GM23338 (cell line): Measurements from ENCODE around the gene NCF4. TPM values are rescaled to one million over a fixed set of nuclear protein-coding genes. Genes with fewer than 3 reads are reported as not detected.

ENCODE experiments used
- ATAC-seq: fragments of 200-7000 bp; cut with Tn5 transposase; 3 replicates; pipeline ENCODE4 v1.9.1; 2020
- DNase-seq: peaks from one replicate; pipeline ENCODE4 v3.0.0-alpha.2; 2015; ENCODE audit warnings: low spot score
- H2AFZ ChIP-seq: fragments of 200-600 bp; sonication (generic); 2 replicates; pipeline ENCODE4 v1.8.0; 2016; ENCODE audit warnings: antibody characterized with exemption, mild to moderate bottlenecking, moderate library complexity
- H3F3A ChIP-seq: fragments of 200-600 bp; sonication (generic); replicated peaks from 2 replicates; pipeline ENCODE4 v1.8.0; 2017; ENCODE audit warnings: antibody characterized with exemption, mixed run types, low read depth
- H3K27ac ChIP-seq: fragments of 200-600 bp; sonication (generic); 2 replicates; pipeline ENCODE4 v1.6.1; 2016; ENCODE audit warnings: low read depth
- H3K27me3 ChIP-seq: fragments of 200-600 bp; sonication (generic); 2 replicates; pipeline ENCODE4 v1.8.0; 2016; ENCODE audit warnings: mild to moderate bottlenecking, mixed run types, moderate library complexity; ENCODE audit not compliant: insufficient read depth
- H3K36me3 ChIP-seq: fragments of 200-600 bp; sonication (generic); 2 replicates; pipeline ENCODE4 v1.8.0; 2016; ENCODE audit warnings: mild to moderate bottlenecking; ENCODE audit not compliant: insufficient read depth
- H3K4me1 ChIP-seq: fragments of 200-600 bp; sonication (generic); 2 replicates; pipeline ENCODE4 v1.8.0; 2016; ENCODE audit warnings: mild to moderate bottlenecking, moderate library complexity; ENCODE audit not compliant: insufficient read depth
- H3K4me2 ChIP-seq: fragments of 200-600 bp; sonication (generic); 2 replicates; pipeline ENCODE4 v1.7.1; 2017; ENCODE audit warnings: mixed run types
- H3K4me3 ChIP-seq: fragments of 200-600 bp; sonication (generic); 2 replicates; pipeline ENCODE4 v1.6.1; 2016; ENCODE audit warnings: mixed run types
- H3K79me2 ChIP-seq: fragments of 200-600 bp; sonication (generic); replicated peaks from 2 replicates; pipeline ENCODE4 v1.8.0; 2017; ENCODE audit warnings: mild to moderate bottlenecking; ENCODE audit not compliant: insufficient read depth
- H3K9me2 ChIP-seq: fragments of 200-600 bp; sonication (generic); 2 replicates; pipeline ENCODE4 v1.8.0; 2017; ENCODE audit not compliant: insufficient read depth
- H4K20me1 ChIP-seq: fragments of 200-600 bp; sonication (generic); replicated peaks from 2 replicates; pipeline ENCODE4 v1.8.0; 2017; ENCODE audit warnings: mild to moderate bottlenecking; ENCODE audit not compliant: insufficient read depth
- H3K27ac Mint-ChIP-seq: 2 replicates; pipeline ENCODE4 v1.8.0; 2020; ENCODE audit warnings: inconsistent platforms, mild to moderate bottlenecking, moderate library complexity, mixed read lengths
- H3K27me3 Mint-ChIP-seq: 3 replicates; pipeline ENCODE4 v1.8.0; 2022; ENCODE audit warnings: low read depth, mild to moderate bottlenecking, moderate library complexity, mixed read lengths, inconsistent platforms; ENCODE audit not compliant: insufficient read depth, poor library complexity
- H3K36me3 Mint-ChIP-seq: 3 replicates; pipeline ENCODE4 v1.8.0; 2021; ENCODE audit warnings: low read depth, mild to moderate bottlenecking, inconsistent platforms, moderate library complexity, mixed read lengths
- H3K4me1 Mint-ChIP-seq: 3 replicates; pipeline ENCODE4 v1.8.0; 2020; ENCODE audit warnings: mild to moderate bottlenecking, inconsistent platforms, mixed read lengths
- H3K4me3 Mint-ChIP-seq: 3 replicates; pipeline ENCODE4 v1.8.0; 2021; ENCODE audit warnings: moderate library complexity, mild to moderate bottlenecking, inconsistent platforms, mixed read lengths
- H3K9me3 Mint-ChIP-seq: 3 replicates; pipeline ENCODE4 v1.8.0; 2020; ENCODE audit warnings: moderate library complexity, mild to moderate bottlenecking, inconsistent platforms, mixed read lengths
- CREB1 ChIP-seq: fragments of 250-450 bp; sonication (Bioruptor Pico); IDR thresholded peaks from 2 replicates; pipeline ENCODE4 v1.5.0; 2020; ENCODE audit warnings: low read depth, mild to moderate bottlenecking, moderate library complexity
- EZH2 ChIP-seq: fragments of 200-600 bp; sonication (generic); IDR thresholded peaks from one replicate; pipeline ENCODE4 v1.8.0; 2017; ENCODE audit warnings: antibody characterized with exemption, mild to moderate bottlenecking, low read depth; ENCODE audit not compliant: unreplicated experiment
- EZH2phosphoT487 ChIP-seq: fragments of 200-600 bp; sonication (generic); IDR thresholded peaks from one replicate; pipeline ENCODE4 v1.8.1; 2018; ENCODE audit warnings: antibody characterized with exemption; ENCODE audit not compliant: unreplicated experiment
- JUNB ChIP-seq: IDR thresholded peaks from one replicate; pipeline ENCODE4 v1.6.1; 2016; ENCODE audit warnings: antibody characterized with exemption; ENCODE audit not compliant: unreplicated experiment
- NANOG ChIP-seq: IDR thresholded peaks from 2 replicates; pipeline ENCODE4 v1.6.1; 2016; ENCODE audit warnings: antibody characterized with exemption, borderline replicate concordance
- POLR2AphosphoS5 ChIP-seq: IDR thresholded peaks from 2 replicates; pipeline ENCODE4 v1.6.1; 2016; ENCODE audit warnings: antibody characterized with exemption, low read depth
- STAT1 ChIP-seq: IDR thresholded peaks from one replicate; pipeline ENCODE4 v1.6.1; 2016; ENCODE audit warnings: antibody characterized with exemption; ENCODE audit not compliant: unreplicated experiment
- ZNF114 ChIP-seq: fragments of 250-450 bp; sonication (Bioruptor Pico); IDR thresholded peaks from 2 replicates; pipeline ENCODE4 v1.5.0; 2020; ENCODE audit warnings: mild to moderate bottlenecking, moderate library complexity
- ZNF331 ChIP-seq: fragments of 250-450 bp; sonication (Bioruptor Pico); IDR thresholded peaks from 2 replicates; pipeline ENCODE4 v1.5.0; 2020; ENCODE audit warnings: low read depth, mild to moderate bottlenecking, moderate library complexity
- long read RNA-seq: library from polyadenylated mRNA; unstranded; transcript quantifications from one replicate; pipeline ENCODE4 v2.0.0, GENCODE V29; 2020; ENCODE audit not compliant: unreplicated experiment
- polyA plus RNA-seq: library from polyadenylated mRNA; unstranded; fragments of >200 nt; fragmentation: Nextera tagmentation; extraction: Ambion mirVana; gene quantifications from 2 replicates; pipeline ENCODE4 v1.2.1, GENCODE V29; 2016
- total RNA-seq: library from RNA; depleted of rRNA; stranded (reverse); fragments of >200 nt; shearing (Covaris generic); gene quantifications from 2 replicates; pipeline ENCODE4 v1.2.3, GENCODE V29; 2014; rRNA removed
- TF ChIP-seq, protein P1 (sequence below): fragments of 250-450 bp; sonication (Bioruptor Pico); IDR thresholded peaks from 2 replicates; pipeline ENCODE4 v1.5.0; 2020; ENCODE audit warnings: mild to moderate bottlenecking, moderate library complexity
- TF ChIP-seq, protein P2 (sequence below): IDR thresholded peaks from 2 replicates; pipeline ENCODE4 v1.6.1; 2016; ENCODE audit warnings: antibody characterized with exemption
- TF ChIP-seq, protein P3 (sequence below), 2 experiments: fragments of 200-600 bp in 1 of 2; sonication (generic) in 1 of 2; conservative IDR thresholded peaks; 2 replicates each; pipeline versions ENCODE4 v1.5.1 to v1.6.1; 2016 to 2017; ENCODE audit warnings: antibody characterized with exemption in 2 of 2, low read depth in 2 of 2, mild to moderate bottlenecking in 2 of 2, moderate library complexity in 1 of 2
- TF ChIP-seq, protein P4 (sequence below): IDR thresholded peaks from one replicate; pipeline ENCODE4 v1.6.1; 2018; ENCODE audit warnings: antibody characterized with exemption; ENCODE audit not compliant: unreplicated experiment

The NCF4 gene
- not detected in 2 replicates for total RNA-seq
- not detected in 2 replicates for polyA plus RNA-seq
- long read RNA-seq, result 0 reads

DNA sequence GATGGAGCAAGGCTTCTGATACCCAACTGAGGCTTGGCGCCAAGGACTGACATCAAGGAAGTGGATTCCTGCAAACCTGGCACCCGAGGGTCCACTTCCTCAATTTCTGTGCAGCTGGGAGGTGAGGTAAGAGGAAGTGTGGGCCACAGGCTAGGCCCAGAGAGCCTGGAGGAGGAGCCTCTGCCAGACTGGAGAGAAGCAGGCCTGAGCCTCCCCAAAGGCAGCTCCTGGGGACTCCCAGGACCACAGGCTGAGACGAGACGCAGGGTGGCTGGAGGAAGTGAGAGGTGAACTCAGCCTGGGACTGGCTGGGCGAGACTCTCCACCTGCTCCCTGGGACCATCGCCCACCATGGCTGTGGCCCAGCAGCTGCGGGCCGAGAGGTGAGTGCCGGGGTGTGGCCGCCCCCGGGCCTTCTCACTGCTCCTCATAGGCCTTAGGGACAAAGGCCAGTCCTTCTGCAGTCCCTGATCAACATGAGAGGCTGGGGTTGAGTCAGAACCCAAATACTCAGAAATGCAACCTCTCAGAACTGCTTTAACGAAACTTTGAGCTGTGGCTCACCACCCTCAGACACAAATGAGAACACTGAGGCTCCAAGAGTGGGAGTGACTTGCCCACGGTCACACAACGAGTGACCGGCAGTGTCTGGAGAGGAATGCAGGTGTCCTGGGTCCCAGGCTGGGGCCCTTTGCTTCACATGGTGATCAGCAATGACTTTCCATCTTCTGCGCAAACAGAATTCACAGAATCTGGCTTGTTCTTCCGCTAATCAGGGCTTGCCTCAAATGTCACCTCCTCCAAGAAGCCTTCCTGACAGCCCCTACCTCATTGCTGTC, at the start of gene NCF4:
NCF4 (plus strand) TSS at position 186 of the 839 bp plus-strand sequence; CDS start at position 352, 166 bp downstream.
- Histone ChIP-seq H3K4me3 (no peak within 1 kb of the TSS), H3K79me2 (no peaks in the 10 kb centered on the region), H2AFZ (no peak within 1 kb of the TSS), H3K36me3 (no peaks in the 10 kb centered on the region), H3K4me1 (no peaks in the 10 kb centered on the region), H3K9me2 (no peaks in the 10 kb centered on the region; the same call in 1 of the 2 replicates), H3F3A (no peaks in the 10 kb centered on the region), H3K27me3 (peaks cover 17% of the 10 kb centered on the region), H3K4me2 (no peak within 1 kb of the TSS), H4K20me1 (no peaks in the 10 kb centered on the region), H3K27ac (no peak within 1 kb of the TSS)
- H3K4me3 Mint-ChIP-seq, result no peak within 1 kb of the TSS
- DNase-seq (no peak), ATAC-seq (no peak)
- peaks cover 4% of the 10 kb centered on the region for H3K4me1 Mint-ChIP-seq
- TF ChIP-seq NANOG (no peak), EZH2 (no peak), ZNF331 (no peak), EZH2phosphoT487 (no peak), ZNF114 (CRISPR knock-in tag) (no peak), CREB1 (no peak), POLR2AphosphoS5 (no peak), STAT1 (no peak), JUNB (no peak)
- TF ChIP-seq, protein P1, sequence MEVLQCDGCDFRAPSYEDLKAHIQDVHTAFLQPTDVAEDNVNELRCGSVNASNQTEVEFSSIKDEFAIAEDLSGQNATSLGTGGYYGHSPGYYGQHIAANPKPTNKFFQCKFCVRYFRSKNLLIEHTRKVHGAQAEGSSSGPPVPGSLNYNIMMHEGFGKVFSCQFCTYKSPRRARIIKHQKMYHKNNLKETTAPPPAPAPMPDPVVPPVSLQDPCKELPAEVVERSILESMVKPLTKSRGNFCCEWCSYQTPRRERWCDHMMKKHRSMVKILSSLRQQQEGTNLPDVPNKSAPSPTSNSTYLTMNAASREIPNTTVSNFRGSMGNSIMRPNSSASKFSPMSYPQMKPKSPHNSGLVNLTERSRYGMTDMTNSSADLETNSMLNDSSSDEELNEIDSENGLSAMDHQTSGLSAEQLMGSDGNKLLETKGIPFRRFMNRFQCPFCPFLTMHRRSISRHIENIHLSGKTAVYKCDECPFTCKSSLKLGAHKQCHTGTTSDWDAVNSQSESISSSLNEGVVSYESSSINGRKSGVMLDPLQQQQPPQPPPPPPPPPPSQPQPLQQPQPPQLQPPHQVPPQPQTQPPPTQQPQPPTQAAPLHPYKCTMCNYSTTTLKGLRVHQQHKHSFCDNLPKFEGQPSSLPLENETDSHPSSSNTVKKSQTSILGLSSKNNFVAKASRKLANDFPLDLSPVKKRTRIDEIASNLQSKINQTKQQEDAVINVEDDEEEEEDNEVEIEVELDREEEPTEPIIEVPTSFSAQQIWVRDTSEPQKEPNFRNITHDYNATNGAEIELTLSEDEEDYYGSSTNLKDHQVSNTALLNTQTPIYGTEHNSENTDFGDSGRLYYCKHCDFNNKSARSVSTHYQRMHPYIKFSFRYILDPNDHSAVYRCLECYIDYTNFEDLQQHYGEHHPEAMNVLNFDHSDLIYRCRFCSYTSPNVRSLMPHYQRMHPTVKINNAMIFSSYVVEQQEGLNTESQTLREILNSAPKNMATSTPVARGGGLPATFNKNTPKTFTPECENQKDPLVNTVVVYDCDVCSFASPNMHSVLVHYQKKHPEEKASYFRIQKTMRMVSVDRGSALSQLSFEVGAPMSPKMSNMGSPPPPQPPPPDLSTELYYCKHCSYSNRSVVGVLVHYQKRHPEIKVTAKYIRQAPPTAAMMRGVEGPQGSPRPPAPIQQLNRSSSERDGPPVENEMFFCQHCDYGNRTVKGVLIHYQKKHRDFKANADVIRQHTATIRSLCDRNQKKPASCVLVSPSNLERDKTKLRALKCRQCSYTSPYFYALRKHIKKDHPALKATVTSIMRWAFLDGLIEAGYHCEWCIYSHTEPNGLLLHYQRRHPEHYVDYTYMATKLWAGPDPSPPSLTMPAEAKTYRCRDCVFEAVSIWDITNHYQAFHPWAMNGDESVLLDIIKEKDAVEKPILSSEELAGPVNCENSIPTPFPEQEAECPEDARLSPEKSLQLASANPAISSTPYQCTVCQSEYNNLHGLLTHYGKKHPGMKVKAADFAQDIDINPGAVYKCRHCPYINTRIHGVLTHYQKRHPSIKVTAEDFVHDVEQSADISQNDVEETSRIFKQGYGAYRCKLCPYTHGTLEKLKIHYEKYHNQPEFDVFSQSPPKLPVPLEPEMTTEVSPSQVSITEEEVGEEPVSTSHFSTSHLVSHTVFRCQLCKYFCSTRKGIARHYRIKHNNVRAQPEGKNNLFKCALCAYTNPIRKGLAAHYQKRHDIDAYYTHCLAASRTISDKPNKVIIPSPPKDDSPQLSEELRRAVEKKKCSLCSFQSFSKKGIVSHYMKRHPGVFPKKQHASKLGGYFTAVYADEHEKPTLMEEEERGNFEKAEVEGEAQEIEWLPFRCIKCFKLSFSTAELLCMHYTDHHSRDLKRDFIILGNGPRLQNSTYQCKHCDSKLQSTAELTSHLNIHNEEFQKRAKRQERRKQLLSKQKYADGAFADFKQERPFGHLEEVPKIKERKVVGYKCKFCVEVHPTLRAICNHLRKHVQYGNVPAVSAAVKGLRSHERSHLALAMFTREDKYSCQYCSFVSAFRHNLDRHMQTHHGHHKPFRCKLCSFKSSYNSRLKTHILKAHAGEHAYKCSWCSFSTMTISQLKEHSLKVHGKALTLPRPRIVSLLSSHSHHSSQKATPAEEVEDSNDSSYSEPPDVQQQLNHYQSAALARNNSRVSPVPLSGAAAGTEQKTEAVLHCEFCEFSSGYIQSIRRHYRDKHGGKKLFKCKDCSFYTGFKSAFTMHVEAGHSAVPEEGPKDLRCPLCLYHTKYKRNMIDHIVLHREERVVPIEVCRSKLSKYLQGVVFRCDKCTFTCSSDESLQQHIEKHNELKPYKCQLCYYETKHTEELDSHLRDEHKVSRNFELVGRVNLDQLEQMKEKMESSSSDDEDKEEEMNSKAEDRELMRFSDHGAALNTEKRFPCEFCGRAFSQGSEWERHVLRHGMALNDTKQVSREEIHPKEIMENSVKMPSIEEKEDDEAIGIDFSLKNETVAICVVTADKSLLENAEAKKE (CRISPR knock-in tag), result no peak
- TF ChIP-seq, protein P2, sequence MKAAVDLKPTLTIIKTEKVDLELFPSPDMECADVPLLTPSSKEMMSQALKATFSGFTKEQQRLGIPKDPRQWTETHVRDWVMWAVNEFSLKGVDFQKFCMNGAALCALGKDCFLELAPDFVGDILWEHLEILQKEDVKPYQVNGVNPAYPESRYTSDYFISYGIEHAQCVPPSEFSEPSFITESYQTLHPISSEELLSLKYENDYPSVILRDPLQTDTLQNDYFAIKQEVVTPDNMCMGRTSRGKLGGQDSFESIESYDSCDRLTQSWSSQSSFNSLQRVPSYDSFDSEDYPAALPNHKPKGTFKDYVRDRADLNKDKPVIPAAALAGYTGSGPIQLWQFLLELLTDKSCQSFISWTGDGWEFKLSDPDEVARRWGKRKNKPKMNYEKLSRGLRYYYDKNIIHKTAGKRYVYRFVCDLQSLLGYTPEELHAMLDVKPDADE, result no peak
- TF ChIP-seq, protein P3, sequence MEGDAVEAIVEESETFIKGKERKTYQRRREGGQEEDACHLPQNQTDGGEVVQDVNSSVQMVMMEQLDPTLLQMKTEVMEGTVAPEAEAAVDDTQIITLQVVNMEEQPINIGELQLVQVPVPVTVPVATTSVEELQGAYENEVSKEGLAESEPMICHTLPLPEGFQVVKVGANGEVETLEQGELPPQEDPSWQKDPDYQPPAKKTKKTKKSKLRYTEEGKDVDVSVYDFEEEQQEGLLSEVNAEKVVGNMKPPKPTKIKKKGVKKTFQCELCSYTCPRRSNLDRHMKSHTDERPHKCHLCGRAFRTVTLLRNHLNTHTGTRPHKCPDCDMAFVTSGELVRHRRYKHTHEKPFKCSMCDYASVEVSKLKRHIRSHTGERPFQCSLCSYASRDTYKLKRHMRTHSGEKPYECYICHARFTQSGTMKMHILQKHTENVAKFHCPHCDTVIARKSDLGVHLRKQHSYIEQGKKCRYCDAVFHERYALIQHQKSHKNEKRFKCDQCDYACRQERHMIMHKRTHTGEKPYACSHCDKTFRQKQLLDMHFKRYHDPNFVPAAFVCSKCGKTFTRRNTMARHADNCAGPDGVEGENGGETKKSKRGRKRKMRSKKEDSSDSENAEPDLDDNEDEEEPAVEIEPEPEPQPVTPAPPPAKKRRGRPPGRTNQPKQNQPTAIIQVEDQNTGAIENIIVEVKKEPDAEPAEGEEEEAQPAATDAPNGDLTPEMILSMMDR (conservative IDR thresholded peaks at IDR 0.05; ENCODE audit: low read depth in 2 of 2), result no peak
- TF ChIP-seq, protein P4, sequence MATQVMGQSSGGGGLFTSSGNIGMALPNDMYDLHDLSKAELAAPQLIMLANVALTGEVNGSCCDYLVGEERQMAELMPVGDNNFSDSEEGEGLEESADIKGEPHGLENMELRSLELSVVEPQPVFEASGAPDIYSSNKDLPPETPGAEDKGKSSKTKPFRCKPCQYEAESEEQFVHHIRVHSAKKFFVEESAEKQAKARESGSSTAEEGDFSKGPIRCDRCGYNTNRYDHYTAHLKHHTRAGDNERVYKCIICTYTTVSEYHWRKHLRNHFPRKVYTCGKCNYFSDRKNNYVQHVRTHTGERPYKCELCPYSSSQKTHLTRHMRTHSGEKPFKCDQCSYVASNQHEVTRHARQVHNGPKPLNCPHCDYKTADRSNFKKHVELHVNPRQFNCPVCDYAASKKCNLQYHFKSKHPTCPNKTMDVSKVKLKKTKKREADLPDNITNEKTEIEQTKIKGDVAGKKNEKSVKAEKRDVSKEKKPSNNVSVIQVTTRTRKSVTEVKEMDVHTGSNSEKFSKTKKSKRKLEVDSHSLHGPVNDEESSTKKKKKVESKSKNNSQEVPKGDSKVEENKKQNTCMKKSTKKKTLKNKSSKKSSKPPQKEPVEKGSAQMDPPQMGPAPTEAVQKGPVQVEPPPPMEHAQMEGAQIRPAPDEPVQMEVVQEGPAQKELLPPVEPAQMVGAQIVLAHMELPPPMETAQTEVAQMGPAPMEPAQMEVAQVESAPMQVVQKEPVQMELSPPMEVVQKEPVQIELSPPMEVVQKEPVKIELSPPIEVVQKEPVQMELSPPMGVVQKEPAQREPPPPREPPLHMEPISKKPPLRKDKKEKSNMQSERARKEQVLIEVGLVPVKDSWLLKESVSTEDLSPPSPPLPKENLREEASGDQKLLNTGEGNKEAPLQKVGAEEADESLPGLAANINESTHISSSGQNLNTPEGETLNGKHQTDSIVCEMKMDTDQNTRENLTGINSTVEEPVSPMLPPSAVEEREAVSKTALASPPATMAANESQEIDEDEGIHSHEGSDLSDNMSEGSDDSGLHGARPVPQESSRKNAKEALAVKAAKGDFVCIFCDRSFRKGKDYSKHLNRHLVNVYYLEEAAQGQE, result no peak
- peaks cover 24% of the 10 kb centered on the region for H3K27me3 Mint-ChIP-seq
- H3K36me3 Mint-ChIP-seq, result no peaks in the 10 kb centered on the region; the same call in 2 of the 3 replicates
- peaks cover 4% of the 10 kb centered on the region; the same call in 1 of the 3 replicates for H3K9me3 Mint-ChIP-seq
- H3K27ac Mint-ChIP-seq, result no peak within 1 kb of the TSS
